ENCODE measurements around the gene SRRT.

- TF ChIP-seq, protein P1, sequence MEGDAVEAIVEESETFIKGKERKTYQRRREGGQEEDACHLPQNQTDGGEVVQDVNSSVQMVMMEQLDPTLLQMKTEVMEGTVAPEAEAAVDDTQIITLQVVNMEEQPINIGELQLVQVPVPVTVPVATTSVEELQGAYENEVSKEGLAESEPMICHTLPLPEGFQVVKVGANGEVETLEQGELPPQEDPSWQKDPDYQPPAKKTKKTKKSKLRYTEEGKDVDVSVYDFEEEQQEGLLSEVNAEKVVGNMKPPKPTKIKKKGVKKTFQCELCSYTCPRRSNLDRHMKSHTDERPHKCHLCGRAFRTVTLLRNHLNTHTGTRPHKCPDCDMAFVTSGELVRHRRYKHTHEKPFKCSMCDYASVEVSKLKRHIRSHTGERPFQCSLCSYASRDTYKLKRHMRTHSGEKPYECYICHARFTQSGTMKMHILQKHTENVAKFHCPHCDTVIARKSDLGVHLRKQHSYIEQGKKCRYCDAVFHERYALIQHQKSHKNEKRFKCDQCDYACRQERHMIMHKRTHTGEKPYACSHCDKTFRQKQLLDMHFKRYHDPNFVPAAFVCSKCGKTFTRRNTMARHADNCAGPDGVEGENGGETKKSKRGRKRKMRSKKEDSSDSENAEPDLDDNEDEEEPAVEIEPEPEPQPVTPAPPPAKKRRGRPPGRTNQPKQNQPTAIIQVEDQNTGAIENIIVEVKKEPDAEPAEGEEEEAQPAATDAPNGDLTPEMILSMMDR (IDR thresholded peaks at IDR 0.05; ENCODE audit: insufficient read depth, low read length), result no peak
- TF ChIP-seq POLR2AphosphoS5 (IDR thresholded peaks at IDR 0.05; ENCODE audit: low read depth) (peak; percentile 42; the same call in 1 of the 2 replicates), GABPA (IDR thresholded peaks at IDR 0.05; ENCODE audit: low read depth) (no peak)
Observed at GRCh38 chr7:100837099-100837836, 37.6 kb upstream of the SRRT start.
